Hematopoietic multipotent progenitor cell treated with erythropoietin and hydrocortisone succinate and interleukin-3 and kit ligand, for 8 days (in vitro differentiated cells): ENCODE results near the gene MAGEB18.

Experiments used
- DNase-seq: peaks from one replicate; pipeline ENCODE4 v3.0.0-alpha.2; 2015

MAGEB18 gene

GRCh38 chrX:26138274-26138673 lies at the start of gene MAGEB18:
MAGEB18 (plus strand) TSS chrX:26138343; CDS start chrX:26138986, 643 bp downstream.
- DNase-seq, result no peak

- no peak for DNase-seq
Observed at GRCh38 chrX:26100421-26100920, 37.7 kb upstream of the MAGEB18 start.

DNA sequence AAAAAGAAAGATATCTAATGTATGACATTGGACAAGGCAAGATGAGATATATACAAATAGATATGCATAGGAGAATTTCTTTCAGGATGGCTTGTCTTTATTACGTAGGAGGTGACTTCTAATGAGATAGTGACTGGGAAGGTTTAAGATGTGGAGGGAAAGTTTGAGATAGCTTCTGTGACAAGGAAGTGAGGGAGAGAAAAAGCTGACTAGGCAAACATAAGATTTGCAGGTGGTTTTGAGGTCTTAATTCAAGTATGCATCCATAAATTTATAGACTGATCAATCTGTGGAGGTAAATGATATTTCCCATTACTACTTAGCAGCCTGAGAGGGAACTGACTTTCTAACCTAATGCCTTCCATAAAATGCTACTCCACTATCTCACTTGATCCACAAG lies 29.0 kb upstream of the MAGEB18 start:
- DNase-seq, result no peak

DNA sequence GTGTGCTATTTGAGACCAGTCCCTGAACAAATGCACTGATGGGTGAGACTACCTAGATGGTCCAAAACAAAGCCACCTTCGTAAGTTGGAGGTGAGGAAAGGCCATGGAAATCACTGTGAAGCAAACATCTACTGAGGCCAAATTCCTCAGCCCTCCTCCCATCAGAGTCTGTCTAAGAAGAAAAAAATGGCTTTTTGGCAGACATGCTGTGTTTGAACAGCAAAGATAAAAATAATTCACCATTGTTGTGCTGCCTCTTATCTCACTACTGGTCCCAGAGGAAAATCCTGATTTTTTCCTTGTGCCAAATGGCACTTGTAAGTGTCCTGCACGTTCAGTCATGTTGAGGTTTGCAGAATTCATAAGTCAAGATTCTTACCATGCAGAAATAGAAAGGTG lies 7.9 kb downstream of the MAGEB18 start:
- no peak for DNase-seq

DNA sequence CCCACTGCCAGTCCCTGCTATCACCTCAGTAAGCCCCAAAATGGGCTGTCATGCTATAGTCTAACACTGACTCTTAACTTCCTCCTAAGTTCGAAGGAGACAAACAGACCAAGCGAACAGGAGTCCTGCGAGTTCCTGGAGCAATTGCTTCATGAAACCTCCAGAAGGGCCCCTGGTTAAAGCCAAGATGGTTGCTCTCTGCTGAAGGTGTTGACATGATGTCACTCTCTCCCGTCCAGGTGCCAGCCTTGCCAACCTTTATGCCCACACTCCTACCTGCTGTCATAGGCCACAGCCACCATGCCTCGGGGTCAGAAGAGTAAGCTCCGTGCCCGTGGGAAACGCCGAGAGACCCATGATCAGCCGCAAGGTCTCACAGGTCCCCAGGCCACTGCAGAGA lies 22.2 kb downstream of the MAGEB18 start, which contains the start of gene MAGEB6B:
Gene MAGEB6B, plus strand, starts transcription at position 301 of the 400 bp plus-strand sequence. Its CDS starts 0 bp downstream, at position 301.
- no peak for DNase-seq
